A673 (cell line): ENCODE results near the gene SH3RF3. TPM values are rescaled to one million over a fixed set of nuclear protein-coding genes. Genes with fewer than 3 reads are reported as not detected.

ENCODE experiments used
- BruUV-seq: library from RNA; stranded (reverse); fragments of 400-500 nt; replicated peaks from 2 replicates; lab custom pipeline; 2021; lab: Mats Ljungman, UMichigan
- CTCF ChIA-PET: fragments of 300-600 bp; sonication (Branson Sonifier 250); formaldehyde crosslinking; loops from one replicate; lab custom pipeline; 2022; ENCODE audit warnings: antibody characterized with exemption; lab: Charles Lee
- POLR2A ChIA-PET: fragments of 300-600 bp; sonication (Branson Sonifier 250); formaldehyde crosslinking; loops from one replicate; lab custom pipeline; 2022; ENCODE audit warnings: antibody characterized with exemption; ENCODE audit not compliant: low non-redundant PET; lab: Charles Lee
- DNase-seq: peaks from one replicate; pipeline ENCODE4 v3.0.0-alpha.2; 2015; ENCODE audit warnings: low spot score
- H3K27ac ChIP-seq: fragments of 200-600 bp; sonication (generic); 2 replicates; pipeline ENCODE4 v1.5.1; 2016; ENCODE audit warnings: mixed run types, low read depth, mild to moderate bottlenecking, mixed read lengths, antibody characterized with exemption, low read length; ENCODE audit not compliant: poor library complexity, severe bottlenecking
- H3K27me3 ChIP-seq: fragments of 200-600 bp; sonication (generic); replicated peaks from 2 replicates; pipeline ENCODE4 v1.6.1; 2017; ENCODE audit warnings: mixed run types, low read depth, mild to moderate bottlenecking, mixed read lengths, antibody characterized with exemption, low read length; ENCODE audit not compliant: insufficient read depth, poor library complexity
- H3K36me3 ChIP-seq: fragments of 200-600 bp; sonication (generic); 2 replicates; pipeline ENCODE4 v1.6.1; 2016; ENCODE audit warnings: mixed run types, mild to moderate bottlenecking, mixed read lengths, antibody characterized with exemption, low read length; ENCODE audit not compliant: insufficient read depth, poor library complexity, severe bottlenecking
- H3K4me1 ChIP-seq: fragments of 200-600 bp; sonication (generic); 2 replicates; pipeline ENCODE4 v1.6.1; 2017; ENCODE audit warnings: mixed run types, mild to moderate bottlenecking, mixed read lengths, antibody characterized with exemption, low read length; ENCODE audit not compliant: insufficient read depth, poor library complexity, severe bottlenecking
- H3K4me3 ChIP-seq: fragments of 200-600 bp; sonication (generic); 2 replicates; pipeline ENCODE4 v1.5.1; 2016; ENCODE audit warnings: low read depth, mixed run types, mild to moderate bottlenecking, mixed read lengths, low read length; ENCODE audit not compliant: poor library complexity, severe bottlenecking
- H3K9me3 ChIP-seq: fragments of 200-600 bp; sonication (generic); 2 replicates; pipeline ENCODE4 v1.6.1; 2016; ENCODE audit warnings: mixed run types, low read depth, mild to moderate bottlenecking, mixed read lengths, antibody characterized with exemption, low read length; ENCODE audit not compliant: poor library complexity, severe bottlenecking
- EZH2 ChIP-seq: fragments of 200-600 bp; sonication (generic); IDR thresholded peaks from 2 replicates; pipeline ENCODE4 v1.6.1; 2017; ENCODE audit warnings: borderline replicate concordance, low read depth, mild to moderate bottlenecking, mixed read lengths, antibody characterized with exemption, low read length; ENCODE audit not compliant: poor library complexity, severe bottlenecking
- intact Hi-C: fragments of 100-400 bp; cut with micrococcal nuclease; formaldehyde crosslinking; loops from one replicate; pipeline ENCODE4 v1.10.0; 2022; ENCODE audit not compliant: unreplicated experiment
- total RNA-seq: library from RNA; stranded (reverse); gene quantifications from 2 replicates; pipeline ENCODE4 v1.2.3, GENCODE V29; 2021
- TF ChIP-seq, protein P1 (sequence below): fragments of 300-800, 200-600 bp; sonication (generic); conservative IDR thresholded peaks from 2 replicates; pipeline ENCODE4 v1.5.1; 2017; ENCODE audit warnings: low read depth, mild to moderate bottlenecking, antibody characterized with exemption, low read length, moderate library complexity, mixed read lengths

The SH3RF3 gene
- total RNA-seq, 1 experiment from 2014 or later: 0.15 TPM

DNA sequence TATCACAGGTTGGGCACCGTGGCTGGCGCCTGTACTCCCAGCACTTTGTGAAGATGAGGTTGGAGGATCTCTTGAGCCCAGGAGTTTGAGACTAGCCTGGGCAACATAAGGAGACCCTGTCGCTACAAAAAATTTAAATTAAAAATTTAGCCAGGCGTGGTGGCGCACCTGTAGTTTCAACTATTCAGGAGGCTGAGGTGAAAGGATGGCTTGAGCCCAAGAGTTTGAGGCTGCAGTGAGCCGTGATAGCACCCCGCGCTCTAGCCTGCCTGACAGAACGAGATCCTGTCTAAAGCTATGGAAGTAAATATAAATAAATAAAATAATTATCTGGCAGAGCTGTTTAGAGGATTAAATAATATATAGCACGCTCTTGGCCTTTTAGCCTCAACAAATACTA is 1.4 kb upstream of the SH3RF3 start:
- H3K4me3 ChIP-seq: no peak overlapping the region
- POLR2A ChIA-PET: no interaction called here

DNA sequence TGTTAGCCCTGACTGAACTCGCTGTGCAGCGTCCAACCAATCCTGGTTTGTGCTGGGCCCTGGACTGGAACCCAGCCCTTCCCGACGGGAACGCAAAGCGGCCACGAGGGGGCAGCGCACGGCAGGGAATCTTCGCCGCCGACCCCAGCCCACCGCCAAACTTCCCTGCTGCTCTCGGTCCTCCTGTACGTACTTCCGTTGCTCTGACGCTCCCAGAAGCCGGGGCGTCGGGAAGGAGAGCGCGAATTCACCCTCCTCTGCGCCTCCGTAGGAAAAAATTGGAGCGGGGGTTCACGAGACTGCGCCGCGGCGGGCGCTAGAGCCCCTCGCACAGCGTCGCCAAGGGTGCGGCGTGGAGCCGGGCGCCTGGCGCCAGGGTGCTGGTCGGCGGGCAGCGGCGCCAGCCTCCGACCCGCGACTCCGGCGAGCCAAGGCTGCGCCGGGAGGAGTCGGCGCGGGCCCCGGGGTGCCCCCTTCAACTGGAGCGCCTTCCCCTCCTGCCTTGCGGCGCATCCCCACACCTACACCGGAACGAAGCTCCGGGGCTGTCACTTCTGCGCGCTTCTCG is 873 bp upstream of the SH3RF3 start:
- CTCF ChIA-PET: interaction anchor here (2.3 kb wide), 1 partner anchor 382 kb away, joined by 13 read pairs; no protein-coding TSS in a partner anchor

More for the DNA sequence above, 1.4 kb upstream of the SH3RF3 start:
- no peak for DNase-seq
- Histone ChIP-seq H3K9me3 (no peaks in the 10 kb centered on the region), H3K36me3 (no peaks in the 10 kb centered on the region), H3K4me1 (peaks cover 12% of the 10 kb centered on the region), H3K27ac (no peak overlapping the region), H3K27me3 (peaks cover 50% of the 10 kb centered on the region)
- TF ChIP-seq EZH2: no peak
- TF ChIP-seq, protein P1, sequence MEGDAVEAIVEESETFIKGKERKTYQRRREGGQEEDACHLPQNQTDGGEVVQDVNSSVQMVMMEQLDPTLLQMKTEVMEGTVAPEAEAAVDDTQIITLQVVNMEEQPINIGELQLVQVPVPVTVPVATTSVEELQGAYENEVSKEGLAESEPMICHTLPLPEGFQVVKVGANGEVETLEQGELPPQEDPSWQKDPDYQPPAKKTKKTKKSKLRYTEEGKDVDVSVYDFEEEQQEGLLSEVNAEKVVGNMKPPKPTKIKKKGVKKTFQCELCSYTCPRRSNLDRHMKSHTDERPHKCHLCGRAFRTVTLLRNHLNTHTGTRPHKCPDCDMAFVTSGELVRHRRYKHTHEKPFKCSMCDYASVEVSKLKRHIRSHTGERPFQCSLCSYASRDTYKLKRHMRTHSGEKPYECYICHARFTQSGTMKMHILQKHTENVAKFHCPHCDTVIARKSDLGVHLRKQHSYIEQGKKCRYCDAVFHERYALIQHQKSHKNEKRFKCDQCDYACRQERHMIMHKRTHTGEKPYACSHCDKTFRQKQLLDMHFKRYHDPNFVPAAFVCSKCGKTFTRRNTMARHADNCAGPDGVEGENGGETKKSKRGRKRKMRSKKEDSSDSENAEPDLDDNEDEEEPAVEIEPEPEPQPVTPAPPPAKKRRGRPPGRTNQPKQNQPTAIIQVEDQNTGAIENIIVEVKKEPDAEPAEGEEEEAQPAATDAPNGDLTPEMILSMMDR: no peak
- CTCF ChIA-PET: interaction anchor here (1.0 to 2.3 kb wide), 2 partner anchors 362 to 383 kb away, joined by 3 to 13 read pairs; no protein-coding TSS in a partner anchor
- intact Hi-C loops: no loop called here
- BruUV-seq: no TSS peak

DNA sequence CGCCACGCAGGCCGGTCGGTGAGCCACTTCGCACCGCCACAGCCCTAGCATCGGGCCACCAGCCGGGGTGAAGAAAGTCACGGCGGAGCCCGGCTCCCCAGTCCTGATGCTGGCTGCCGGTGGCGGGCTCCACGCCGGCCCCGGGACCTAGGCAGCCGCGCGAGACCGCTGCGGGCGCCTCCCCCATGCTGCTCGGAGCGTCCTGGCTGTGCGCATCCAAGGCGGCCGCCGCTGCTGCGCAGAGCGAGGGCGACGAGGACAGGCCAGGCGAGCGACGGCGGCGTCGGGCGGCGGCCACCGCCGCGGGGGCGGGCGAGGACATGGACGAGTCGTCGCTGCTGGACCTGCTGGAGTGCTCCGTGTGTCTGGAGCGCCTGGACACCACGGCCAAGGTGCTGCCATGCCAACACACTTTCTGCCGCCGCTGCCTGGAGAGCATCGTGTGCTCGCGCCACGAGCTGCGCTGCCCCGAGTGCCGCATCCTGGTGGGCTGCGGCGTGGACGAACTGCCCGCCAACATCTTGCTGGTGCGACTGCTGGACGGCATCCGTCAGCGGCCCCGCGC is 433 bp downstream of the SH3RF3 start:
- TF ChIP-seq, protein P1: no peak
- TF ChIP-seq EZH2: peak; percentile 91
- H3K27me3 ChIP-seq: peaks cover 68% of the 10 kb centered on the region
- H3K36me3 ChIP-seq: no peaks in the 10 kb centered on the region
- CTCF ChIA-PET: interaction anchor here (2.3 kb wide), 1 partner anchor 381 kb away, joined by 13 read pairs; no protein-coding TSS in a partner anchor
- H3K27ac ChIP-seq: no peak overlapping the region
- peak overlapping the region; percentile 53 for H3K4me3 ChIP-seq
- intact Hi-C loops: no loop called here
- BruUV-seq: no TSS peak
- H3K9me3 ChIP-seq: no peaks in the 10 kb centered on the region
- no peak for DNase-seq
- POLR2A ChIA-PET: no interaction called here
- H3K4me1 ChIP-seq: peaks cover 12% of the 10 kb centered on the region

More for the DNA sequence above, 873 bp upstream of the SH3RF3 start:
- H3K4me1 ChIP-seq: peaks cover 12% of the 10 kb centered on the region
- intact Hi-C loops: loop anchor here (1.0 kb wide), 1 partner anchor 382 kb away; no protein-coding TSS in a partner anchor
- TF ChIP-seq, protein P1: peak; percentile 94
- no peak for TF ChIP-seq EZH2
- no TSS peak for BruUV-seq
- no peaks in the 10 kb centered on the region for H3K9me3 ChIP-seq
- H3K4me3 ChIP-seq: peak overlapping the region; percentile 53
- H3K27me3 ChIP-seq: peaks cover 56% of the 10 kb centered on the region
- DNase-seq: peak; percentile 85
- POLR2A ChIA-PET: no interaction called here
- H3K27ac ChIP-seq: no peak overlapping the region
- H3K36me3 ChIP-seq: no peaks in the 10 kb centered on the region
